Measurements from ENCODE around the gene ARRDC2. TPM values are rescaled to one million over a fixed set of nuclear protein-coding genes. Genes with fewer than 3 reads are reported as not detected.

The ARRDC2 gene
- total and polyA plus RNA-seq, 10 donors = 46.0 to 70.4 (median 56.1) TPM

- intact Hi-C loops (cut with DNase I; ENCODE audit: low total_unique reads) = no loop called here
These were observed 38.7 kb upstream of the ARRDC2 start for GRCh38 chr19:17969096-17969792.

GRCh38 chr19:17972230-17972629 lies 35.7 kb upstream of the ARRDC2 start:
- Histone ChIP-seq H3K4me1 (peaks cover 0 to 5% (median 3%) of the 10 kb centered on the region in 6 donors), H3K4me3 (no peak overlapping the region), H3K9me3 (no peaks in the 10 kb centered on the region), H3K27ac (no peak overlapping the region), H3K27me3 (replicated peaks in 1 of 7) (peaks cover 0 to 26% (median 13%) of the 10 kb centered on the region in 7 donors), H3K36me3 (no peaks in the 10 kb centered on the region)
- DNase-seq = no peak
- intact Hi-C loops (cut with DNase I; ENCODE audit: low total_unique reads) = no loop called here
- WGBS, 5 donors = 55 to 100% (median 73%) methylated on average over 1 of the region's 1 CpG
- TF ChIP-seq CTCF (IDR thresholded peaks at IDR 0.05 in 8 of 11, conservative IDR thresholded peaks at IDR 0.05 in 3 of 11) (no peak), POLR2AphosphoS5 (IDR thresholded peaks at IDR 0.05) (no peak), POLR2A (IDR thresholded peaks at IDR 0.05) (no peak)

More at GRCh38 chr19:17969096-17969792, 38.7 kb upstream of the ARRDC2 start:
- H3K27me3 ChIP-seq (replicated peaks in 1 of 7) = peaks cover 0 to 56% (median 27%) of the 10 kb centered on the region in 7 donors
- H3K36me3 ChIP-seq = no peaks in the 10 kb centered on the region
- H3K4me3 ChIP-seq = no peak overlapping the region
- TF ChIP-seq CTCF (IDR thresholded peaks at IDR 0.05 in 8 of 11, conservative IDR thresholded peaks at IDR 0.05 in 3 of 11) (no peak), POLR2A (IDR thresholded peaks at IDR 0.05) (no peak), POLR2AphosphoS5 (IDR thresholded peaks at IDR 0.05) (no peak)
- WGBS, 5 donors = 83 to 91% (median 84%) methylated on average over 10 to 19 of the region's 19 CpGs
- no peak overlapping the region for H3K27ac ChIP-seq
- DNase-seq = no peak
- peaks cover 0 to 13% (median 5%) of the 10 kb centered on the region in 6 donors for H3K4me1 ChIP-seq
- no peaks in the 10 kb centered on the region for H3K9me3 ChIP-seq

GRCh38 chr19:17973759-17974158 lies 34.2 kb upstream of the ARRDC2 start:
- H3K36me3 ChIP-seq = no peaks in the 10 kb centered on the region
- H3K4me3 ChIP-seq = no peak overlapping the region
- intact Hi-C loops (cut with DNase I; ENCODE audit: low total_unique reads) = no loop called here
- no peak for TF ChIP-seq CTCF (IDR thresholded peaks at IDR 0.05 in 8 of 11, conservative IDR thresholded peaks at IDR 0.05 in 3 of 11)
- TF ChIP-seq POLR2AphosphoS5 (IDR thresholded peaks at IDR 0.05) = no peak
- TF ChIP-seq POLR2A (IDR thresholded peaks at IDR 0.05) = no peak
- peaks cover 0 to 11% (median 0%) of the 10 kb centered on the region in 7 donors for H3K27me3 ChIP-seq (replicated peaks in 1 of 7)
- no peak overlapping the region for H3K27ac ChIP-seq
- H3K9me3 ChIP-seq = no peaks in the 10 kb centered on the region
- H3K4me1 ChIP-seq = no peaks in the 10 kb centered on the region
- DNase-seq = no peak
- WGBS, 5 donors = 80 to 95% (median 94%) methylated on average over 7 to 23 of the region's 23 CpGs

DNA sequence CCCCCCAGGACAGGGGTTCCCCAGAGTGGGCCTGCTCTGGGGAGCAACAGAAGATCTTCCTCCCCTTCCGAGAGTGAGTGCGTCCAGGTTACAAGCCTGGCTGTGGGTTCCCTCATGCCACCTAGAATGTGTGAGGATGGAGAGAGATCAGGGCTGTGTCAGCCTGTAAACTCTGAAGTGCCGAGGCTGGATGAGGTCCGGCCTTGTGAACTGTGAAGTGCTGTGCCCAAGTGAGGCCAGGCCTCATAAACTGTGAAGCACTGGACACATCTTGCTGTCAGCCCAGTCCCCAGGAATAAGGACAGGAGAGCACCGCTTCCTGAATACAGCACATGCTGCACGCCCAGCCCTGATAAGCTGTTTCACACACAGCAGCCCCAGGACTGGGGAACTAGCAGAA lies 33.4 kb upstream of the ARRDC2 start:
- DNase-seq = no peak
- no peak overlapping the region for H3K27ac ChIP-seq
- peaks cover 0 to 3% (median 2%) of the 10 kb centered on the region in 6 donors for H3K4me1 ChIP-seq
- H3K27me3 ChIP-seq (replicated peaks in 1 of 7) = peaks cover 0 to 3% (median 0%) of the 10 kb centered on the region in 7 donors
- H3K4me3 ChIP-seq = no peak overlapping the region
- intact Hi-C loops (cut with DNase I; ENCODE audit: low total_unique reads) = no loop called here
- 68 to 91% (median 86%) methylated on average over 6 of the region's 6 CpGs; no CpG with 5 or more reads in 1 of the 5 donors for WGBS, 5 donors
- H3K9me3 ChIP-seq = no peaks in the 10 kb centered on the region
- TF ChIP-seq POLR2AphosphoS5 (IDR thresholded peaks at IDR 0.05) (no peak), POLR2A (IDR thresholded peaks at IDR 0.05) (no peak), CTCF (IDR thresholded peaks at IDR 0.05 in 8 of 11, conservative IDR thresholded peaks at IDR 0.05 in 3 of 11) (no peak)
- no peaks in the 10 kb centered on the region for H3K36me3 ChIP-seq

Data from spleen (tissue), 11 donors.